HTERT RPE-1 (cell line): ENCODE data around the gene TRIM2.

Experiments used
- in situ Hi-C: fragments of 300-500 bp; cut with MboI; formaldehyde crosslinking; loops from 4 replicates; pipeline ENCODE4 v1.14.3; 2020; ENCODE audit warnings: low sequenced_read_pairs

The TRIM2 gene

GRCh38 chr4:153325558-153325957, 121.3 kb downstream of the TRIM2 start:
- in situ Hi-C loops = no loop called here

GRCh38 chr4:153326513-153326912, 122.3 kb downstream of the TRIM2 start:
- in situ Hi-C loops = no loop called here

GRCh38 chr4:153327247-153327646, 123.0 kb downstream of the TRIM2 start:
- in situ Hi-C loops = no loop called here

- in situ Hi-C loops = no loop called here
Measured at GRCh38 chr4:153332936-153333335, 128.7 kb downstream of the TRIM2 start.

GRCh38 chr4:153333874-153334273, 129.6 kb downstream of the TRIM2 start:
- in situ Hi-C loops = no loop called here

GRCh38 chr4:153335665-153336064, 131.4 kb downstream of the TRIM2 start:
- in situ Hi-C loops = no loop called here

- in situ Hi-C loops = no loop called here
Measured at GRCh38 chr4:153337686-153338085, 133.4 kb downstream of the TRIM2 start.

- in situ Hi-C loops = no loop called here
Measured at GRCh38 chr4:153341575-153342090, 137.4 kb downstream of the TRIM2 start.

- in situ Hi-C loops = no loop called here
Measured at GRCh38 chr4:153342751-153343552, 138.7 kb downstream of the TRIM2 start.

GRCh38 chr4:153344131-153345011, 140.1 kb downstream of the TRIM2 start, which contains the start of gene MND1:
MND1 (plus strand) TSS chr4:153344688; CDS start chr4:153344738, 50 bp downstream.
- in situ Hi-C loops = no loop called here

GRCh38 chr4:153345012-153345981, 141.1 kb downstream of the TRIM2 start:
- in situ Hi-C loops = no loop called here

GRCh38 chr4:153346031-153346430, 141.8 kb downstream of the TRIM2 start:
- in situ Hi-C loops = no loop called here

- in situ Hi-C loops = no loop called here
Measured at GRCh38 chr4:153346563-153346962, 142.3 kb downstream of the TRIM2 start.

- in situ Hi-C loops = no loop called here
Measured at GRCh38 chr4:153347117-153347516, 142.9 kb downstream of the TRIM2 start.

- in situ Hi-C loops = no loop called here
Measured at GRCh38 chr4:153348006-153348405, 143.8 kb downstream of the TRIM2 start.

GRCh38 chr4:153349206-153349805, 145.1 kb downstream of the TRIM2 start:
- in situ Hi-C loops = no loop called here

- in situ Hi-C loops = no loop called here
Measured at GRCh38 chr4:153362184-153362583, 157.9 kb downstream of the TRIM2 start.

- in situ Hi-C loops = no loop called here
Measured at GRCh38 chr4:153364061-153364460, 159.8 kb downstream of the TRIM2 start.

GRCh38 chr4:153365003-153365402, 160.8 kb downstream of the TRIM2 start:
- in situ Hi-C loops = no loop called here

GRCh38 chr4:153366486-153366885, 162.2 kb downstream of the TRIM2 start:
- in situ Hi-C loops = no loop called here
